ENCODE data around the gene FARS2.

DNA sequence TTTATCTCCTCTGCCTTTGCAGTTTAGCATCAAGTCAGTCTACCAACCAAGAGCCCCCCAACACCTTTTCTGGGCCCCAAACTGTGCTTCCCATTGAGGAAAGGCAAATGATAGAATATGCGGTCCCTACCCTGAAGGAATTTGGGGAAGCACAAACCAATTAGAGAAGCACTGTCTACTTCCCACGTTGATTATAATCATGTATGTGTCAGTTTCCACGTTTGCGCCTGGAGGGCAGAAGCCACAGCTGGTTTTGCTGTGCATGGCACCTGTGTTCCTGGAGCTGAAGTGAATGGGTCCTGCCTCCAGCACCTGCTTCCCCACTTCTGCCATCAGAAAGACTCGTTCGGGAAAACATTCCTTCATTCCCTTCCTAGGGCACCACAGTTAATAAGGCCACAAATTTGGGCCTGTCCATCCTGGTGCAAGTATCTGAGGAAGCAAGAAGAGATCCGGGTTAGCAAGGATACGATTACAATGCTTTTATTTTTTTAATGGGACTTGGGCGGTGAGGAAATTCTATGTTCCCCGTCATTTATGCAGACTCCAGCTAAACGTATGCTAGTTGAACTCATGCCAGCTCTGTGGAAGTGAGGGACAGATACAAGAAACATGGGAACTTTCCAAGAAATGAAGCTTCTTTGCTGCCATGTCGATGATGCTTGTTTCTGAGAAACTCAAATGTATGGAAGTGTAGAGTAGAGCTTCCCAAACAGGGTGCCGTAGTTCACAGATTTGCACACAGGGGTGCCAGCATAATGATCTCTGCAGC is 411.9 kb downstream of the FARS2 start:
- TF ChIP-seq RAD21 (IDR thresholded peaks at IDR 0.05; ENCODE audit: low read length) (no peak), TEAD4 (IDR thresholded peaks at IDR 0.05; ENCODE audit: borderline replicate concordance, insufficient read depth) (no peak), NFIC (IDR thresholded peaks at IDR 0.05; ENCODE audit: borderline replicate concordance) (no peak), EZH2phosphoT487 (IDR thresholded peaks at IDR 0.05; ENCODE audit: borderline replicate concordance, low read depth) (no peak), POLR2AphosphoS5 (IDR thresholded peaks at IDR 0.05; ENCODE audit: low read depth, low read length) (no peak), FOXM1 (IDR thresholded peaks at IDR 0.05; ENCODE audit: low read depth) (no peak), RXRA (IDR thresholded peaks at IDR 0.05; ENCODE audit: borderline replicate concordance, low read depth) (no peak), RFX5 (IDR thresholded peaks at IDR 0.05; ENCODE audit: low read length) (no peak), TCF12 (IDR thresholded peaks at IDR 0.05) (no peak)
- TF ChIP-seq, protein P1, sequence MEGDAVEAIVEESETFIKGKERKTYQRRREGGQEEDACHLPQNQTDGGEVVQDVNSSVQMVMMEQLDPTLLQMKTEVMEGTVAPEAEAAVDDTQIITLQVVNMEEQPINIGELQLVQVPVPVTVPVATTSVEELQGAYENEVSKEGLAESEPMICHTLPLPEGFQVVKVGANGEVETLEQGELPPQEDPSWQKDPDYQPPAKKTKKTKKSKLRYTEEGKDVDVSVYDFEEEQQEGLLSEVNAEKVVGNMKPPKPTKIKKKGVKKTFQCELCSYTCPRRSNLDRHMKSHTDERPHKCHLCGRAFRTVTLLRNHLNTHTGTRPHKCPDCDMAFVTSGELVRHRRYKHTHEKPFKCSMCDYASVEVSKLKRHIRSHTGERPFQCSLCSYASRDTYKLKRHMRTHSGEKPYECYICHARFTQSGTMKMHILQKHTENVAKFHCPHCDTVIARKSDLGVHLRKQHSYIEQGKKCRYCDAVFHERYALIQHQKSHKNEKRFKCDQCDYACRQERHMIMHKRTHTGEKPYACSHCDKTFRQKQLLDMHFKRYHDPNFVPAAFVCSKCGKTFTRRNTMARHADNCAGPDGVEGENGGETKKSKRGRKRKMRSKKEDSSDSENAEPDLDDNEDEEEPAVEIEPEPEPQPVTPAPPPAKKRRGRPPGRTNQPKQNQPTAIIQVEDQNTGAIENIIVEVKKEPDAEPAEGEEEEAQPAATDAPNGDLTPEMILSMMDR (IDR thresholded peaks at IDR 0.05) = no peak
